ENCODE results near the gene ABTB2. TPM values are rescaled to one million over a fixed set of nuclear protein-coding genes. Genes with fewer than 3 reads are reported as not detected.

ABTB2 gene
- total and polyA plus RNA-seq, 9 of the 15 experiments (the other 6 are each of a cell fraction or from before 2014, with no cell fraction given), result 0.03 to 0.18 (median 0.12) TPM; not detected in 2

- peak; percentile 2; the same call in 1 of the 2 replicates for TF ChIP-seq NFIC (IDR thresholded peaks at IDR 0.05)
- no peak for TF ChIP-seq ZNF165 (CRISPR knock-in tag; IDR thresholded peaks at IDR 0.05; ENCODE audit: borderline replicate concordance)
- no peak for TF ChIP-seq BCL6 (CRISPR knock-in tag; IDR thresholded peaks at IDR 0.05)
- TF ChIP-seq RBBP5 (IDR thresholded peaks at IDR 0.05; ENCODE audit: borderline replicate concordance, insufficient read depth, low read length, poor library complexity, severe bottlenecking), result no peak
- TF ChIP-seq NCOR1 (IDR thresholded peaks at IDR 0.05), result no peak
- TF ChIP-seq ZNF407 (IDR thresholded peaks at IDR 0.05; ENCODE audit: low read depth), result no peak
- TF ChIP-seq ZFX (CRISPR knock-in tag; IDR thresholded peaks at IDR 0.05), result no peak
- peak; percentile 96 to 99 for TF ChIP-seq RAD21 (CRISPR knock-in tag; conservative IDR thresholded peaks at IDR 0.05 in 1 of 2, IDR thresholded peaks at IDR 0.05 in 1 of 2)
- TF ChIP-seq TCF7 (IDR thresholded peaks at IDR 0.05; ENCODE audit: borderline replicate concordance), result no peak
- TF ChIP-seq CBFB (CRISPR knock-in tag; IDR thresholded peaks at IDR 0.05), result 0 out of 2 replicates have a peak, but pooled peaks have one; percentile 71
- TF ChIP-seq ZBTB33 (CRISPR knock-in tag; IDR thresholded peaks at IDR 0.05), result no peak
- TF ChIP-seq ZNF184 (CRISPR knock-in tag; IDR thresholded peaks at IDR 0.05), result no peak
- TF ChIP-seq DEAF1 (CRISPR knock-in tag; IDR thresholded peaks at IDR 0.05), result peak; percentile 97
- no peak for TF ChIP-seq ETS2 (tag; IDR thresholded peaks at IDR 0.05; ENCODE audit: borderline replicate concordance, poor library complexity, severe bottlenecking)
- no peak for TF ChIP-seq KLF1 (tag; IDR thresholded peaks at IDR 0.05)
Measured at GRCh38 chr11:34358728-34359547, 1.1 kb upstream of the ABTB2 start (continued).

All from K562 (cell line).